ENCODE results near the gene KIAA0408. TPM values are rescaled to one million over a fixed set of nuclear protein-coding genes. Genes with fewer than 3 reads are reported as not detected.

The KIAA0408 gene
- total and polyA plus RNA-seq, 2 of the 8 experiments (the other 6 are each of a cell fraction or from before 2014, with no cell fraction given), result 3.3 to 10.8 TPM

DNA sequence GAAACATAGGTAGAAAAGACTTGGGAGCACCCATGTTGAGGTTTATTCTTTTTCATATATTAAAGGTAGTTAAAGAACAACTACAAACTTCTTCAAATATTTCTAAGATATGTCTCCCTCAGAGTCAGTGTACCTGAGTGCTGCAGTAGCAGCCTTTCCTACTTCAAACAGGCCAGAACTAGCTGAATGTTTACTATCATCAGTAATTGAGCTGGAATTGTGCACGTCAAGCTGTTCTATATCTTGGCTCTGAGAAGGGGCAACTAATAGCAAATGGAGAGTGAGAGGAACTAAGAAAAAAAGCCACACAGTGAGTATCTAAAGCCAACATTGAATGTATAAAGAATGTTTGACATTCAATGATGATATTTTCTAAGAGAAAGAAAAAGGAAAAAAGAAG is 38.2 kb upstream of the KIAA0408 start:
- H3K23me2 ChIP-seq (ENCODE audit: low read depth, low read length), result no peaks in the 10 kb centered on the region
- no peak overlapping the region for H2BK20ac ChIP-seq (ENCODE audit: low read length)
- H3K4me1 ChIP-seq (replicated peaks in 1 of 4; ENCODE audit: control insufficient read depth in 3 of 4, insufficient read depth in 4 of 4, low read length in 3 of 4), result no peaks in the 10 kb centered on the region
- no peak overlapping the region for H3K56ac ChIP-seq (replicated peaks; ENCODE audit: insufficient read length, low read depth, low read length)
- H3K36me3 ChIP-seq (ENCODE audit: control insufficient read depth in 2 of 4, insufficient read depth in 4 of 4, low read length in 3 of 4), result no peaks in the 10 kb centered on the region; a peak in 1 of 8 replicates
- no peak overlapping the region for H3K18ac ChIP-seq (ENCODE audit: extremely low read depth, low read length)
- no peak overlapping the region for H3K4me2 ChIP-seq (ENCODE audit: insufficient read depth in 1 of 2, low read depth in 2 of 2, low read length in 2 of 2)
- H3K4me3 ChIP-seq (ENCODE audit: extremely low read depth in 1 of 4, insufficient read depth in 2 of 4, low read depth in 3 of 4, low read length in 4 of 4), result no peak overlapping the region
- no peak overlapping the region for H4K5ac ChIP-seq (ENCODE audit: insufficient read length, low read depth, low read length)
- H3K79me2 ChIP-seq (ENCODE audit: control insufficient read depth in 1 of 2, insufficient read depth in 2 of 2, low read length in 2 of 2), result no peaks in the 10 kb centered on the region
- H2BK15ac ChIP-seq (ENCODE audit: low read length), result no peak overlapping the region
- H3K14ac ChIP-seq (ENCODE audit: insufficient read length), result no peak overlapping the region
- 87% methylated on average over 1 of the region's 1 CpG; no CpG with 5 or more reads in 1 of the 2 experiments for WGBS, 2 experiments (ENCODE audit: extremely low coverage in 1 of 2, insufficient coverage in 1 of 2, insufficient read length in 1 of 2, insufficient replicate concordance in 2 of 2, low coverage in 1 of 2, low lambda C conversion rate in 2 of 2, missing lambda C conversion rate in 1 of 2)
- H3K27ac ChIP-seq (ENCODE audit: low read depth, low read length), result no peak overlapping the region
- no peak overlapping the region for H4K8ac ChIP-seq (ENCODE audit: extremely low read depth, insufficient read depth, low read length)
- ChIA-PET POLR2A (ENCODE audit: partially characterized antibody) (interaction anchor here (1.0 kb wide), 1 partner anchor 16 kb away, joined by 3 read pairs; no protein-coding TSS in a partner anchor), CTCF (ENCODE audit: partially characterized antibody) (interaction anchor here (1.0 to 5.8 kb wide), 5 partner anchors 9 to 49 kb away, joined by 3 to 50 read pairs (median 4); partner anchors contain the start of gene MTCL3)
- H3K9me3 ChIP-seq (ENCODE audit: insufficient read depth in 2 of 2, low read depth in 1 of 2, low read length in 1 of 2), result no peaks in the 10 kb centered on the region
- no peak for FAIRE-seq
- no peak overlapping the region for H2AK5ac ChIP-seq (ENCODE audit: low read depth, low read length)
- no peak overlapping the region for H3K4ac ChIP-seq (replicated peaks; ENCODE audit: insufficient read length, low read depth, low read length)
- no peak overlapping the region for H2AFZ ChIP-seq (ENCODE audit: low read length)
- no peak overlapping the region for H4K91ac ChIP-seq (replicated peaks; ENCODE audit: insufficient read length, low read length)
- H2BK120ac ChIP-seq (replicated peaks; ENCODE audit: low read depth, low read length), result no peak overlapping the region
- no peaks in the 10 kb centered on the region for H3K79me1 ChIP-seq (ENCODE audit: low read depth, low read length)
- H3K23ac ChIP-seq (ENCODE audit: insufficient read length), result no peak overlapping the region
- H3K9ac ChIP-seq (replicated peaks in 1 of 4; ENCODE audit: extremely low read depth in 1 of 4, low read depth in 3 of 4, low read length in 3 of 4), result no peak overlapping the region
- H3K27me3 ChIP-seq (replicated peaks in 1 of 4; ENCODE audit: control insufficient read depth in 3 of 4, extremely low read depth in 1 of 4, insufficient read depth in 3 of 4, low read length in 3 of 4), result no peaks in the 10 kb centered on the region
- DNase-seq (ENCODE audit: low read depth in 1 of 2, low spot score in 2 of 2), result no peak
- H2BK5ac ChIP-seq (ENCODE audit: low read depth, low read length), result no peak overlapping the region
- TF ChIP-seq RFX5 (IDR thresholded peaks at IDR 0.05; ENCODE audit: borderline replicate concordance, low read depth, low read length) (no peak), BRCA1 (IDR thresholded peaks at IDR 0.05; ENCODE audit: low read depth, low read length) (no peak), BCL11A (IDR thresholded peaks at IDR 0.05; ENCODE audit: low read depth in 2 of 2, low read length in 2 of 2) (no peak), TCF12 (IDR thresholded peaks at IDR 0.05; ENCODE audit: low read depth, low read length) (no peak), MAFK (IDR thresholded peaks at IDR 0.05; ENCODE audit: low read depth, low read length) (no peak), CHD1 (IDR thresholded peaks at IDR 0.05; ENCODE audit: low read depth, low read length) (no peak), HDAC6 (IDR thresholded peaks at IDR 0.05; ENCODE audit: low read depth, low read length) (no peak), SIN3A (conservative IDR thresholded peaks at IDR 0.05 in 1 of 2, IDR thresholded peaks at IDR 0.05 in 1 of 2; ENCODE audit: low read depth in 1 of 2, low read length in 2 of 2) (no peak), TEAD4 (IDR thresholded peaks at IDR 0.05; ENCODE audit: low read depth, low read length) (no peak), POLR2AphosphoS5 (IDR thresholded peaks at IDR 0.05; ENCODE audit: low read depth, low read length) (no peak), YY1 (IDR thresholded peaks at IDR 0.05; ENCODE audit: low read depth, low read length) (no peak)
- TF ChIP-seq, protein P1, sequence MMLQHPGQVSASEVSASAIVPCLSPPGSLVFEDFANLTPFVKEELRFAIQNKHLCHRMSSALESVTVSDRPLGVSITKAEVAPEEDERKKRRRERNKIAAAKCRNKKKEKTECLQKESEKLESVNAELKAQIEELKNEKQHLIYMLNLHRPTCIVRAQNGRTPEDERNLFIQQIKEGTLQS (IDR thresholded peaks at IDR 0.05; ENCODE audit: insufficient read depth, low read depth, low read length), result no peak
- H4K20me1 ChIP-seq (replicated peaks in 1 of 2; ENCODE audit: control insufficient read depth in 1 of 2, insufficient read depth in 2 of 2, low read length in 2 of 2), result no peaks in the 10 kb centered on the region
- no peak overlapping the region for H2BK12ac ChIP-seq (ENCODE audit: low read depth, low read length)

Data from H1 (cell line).